Measurements from ENCODE around the gene STARD5.

DNA sequence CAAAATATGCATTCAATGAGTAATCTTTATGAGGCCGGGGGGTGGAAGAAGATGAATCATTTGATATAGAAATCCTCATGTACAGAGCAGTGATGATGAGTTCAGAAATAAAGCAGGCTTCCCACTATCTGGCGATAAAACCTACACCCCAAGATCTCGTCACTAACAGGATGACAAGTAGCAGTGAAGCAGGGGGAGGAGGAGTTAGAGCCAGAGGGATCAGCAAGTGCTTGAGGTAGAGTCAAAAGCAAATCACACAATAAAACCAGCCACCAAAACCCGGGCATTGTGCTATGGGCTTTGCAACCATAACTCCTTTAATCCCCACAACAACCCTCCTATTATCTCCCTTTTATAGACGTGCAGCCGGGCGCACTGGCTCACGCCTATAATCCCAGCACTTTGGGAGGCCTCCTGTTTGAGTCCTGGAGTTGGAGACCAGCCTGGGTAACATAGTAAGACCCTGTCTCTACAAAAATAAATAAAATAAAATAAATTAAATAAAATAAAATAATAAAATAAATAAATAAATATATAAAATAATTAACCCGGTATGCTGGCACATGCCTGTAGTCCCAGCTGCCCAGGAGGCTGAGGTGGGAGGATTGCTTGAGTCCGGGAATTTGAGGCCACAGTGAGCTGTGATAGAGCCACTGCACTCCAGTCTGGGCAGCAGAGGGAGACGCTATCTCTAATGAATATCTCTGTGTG lies 53.0 kb downstream of the STARD5 start:
- TF ChIP-seq, protein P1, sequence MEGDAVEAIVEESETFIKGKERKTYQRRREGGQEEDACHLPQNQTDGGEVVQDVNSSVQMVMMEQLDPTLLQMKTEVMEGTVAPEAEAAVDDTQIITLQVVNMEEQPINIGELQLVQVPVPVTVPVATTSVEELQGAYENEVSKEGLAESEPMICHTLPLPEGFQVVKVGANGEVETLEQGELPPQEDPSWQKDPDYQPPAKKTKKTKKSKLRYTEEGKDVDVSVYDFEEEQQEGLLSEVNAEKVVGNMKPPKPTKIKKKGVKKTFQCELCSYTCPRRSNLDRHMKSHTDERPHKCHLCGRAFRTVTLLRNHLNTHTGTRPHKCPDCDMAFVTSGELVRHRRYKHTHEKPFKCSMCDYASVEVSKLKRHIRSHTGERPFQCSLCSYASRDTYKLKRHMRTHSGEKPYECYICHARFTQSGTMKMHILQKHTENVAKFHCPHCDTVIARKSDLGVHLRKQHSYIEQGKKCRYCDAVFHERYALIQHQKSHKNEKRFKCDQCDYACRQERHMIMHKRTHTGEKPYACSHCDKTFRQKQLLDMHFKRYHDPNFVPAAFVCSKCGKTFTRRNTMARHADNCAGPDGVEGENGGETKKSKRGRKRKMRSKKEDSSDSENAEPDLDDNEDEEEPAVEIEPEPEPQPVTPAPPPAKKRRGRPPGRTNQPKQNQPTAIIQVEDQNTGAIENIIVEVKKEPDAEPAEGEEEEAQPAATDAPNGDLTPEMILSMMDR (IDR thresholded peaks at IDR 0.05) = no peak
- no peak for TF ChIP-seq POLR2A (IDR thresholded peaks at IDR 0.05)
